Measurements from ENCODE around the gene RTP2. TPM values are rescaled to one million over a fixed set of nuclear protein-coding genes. Genes with fewer than 3 reads are reported as not detected.

The RTP2 gene
- total RNA-seq, 4 donors from 2014 or later: not detected

DNA sequence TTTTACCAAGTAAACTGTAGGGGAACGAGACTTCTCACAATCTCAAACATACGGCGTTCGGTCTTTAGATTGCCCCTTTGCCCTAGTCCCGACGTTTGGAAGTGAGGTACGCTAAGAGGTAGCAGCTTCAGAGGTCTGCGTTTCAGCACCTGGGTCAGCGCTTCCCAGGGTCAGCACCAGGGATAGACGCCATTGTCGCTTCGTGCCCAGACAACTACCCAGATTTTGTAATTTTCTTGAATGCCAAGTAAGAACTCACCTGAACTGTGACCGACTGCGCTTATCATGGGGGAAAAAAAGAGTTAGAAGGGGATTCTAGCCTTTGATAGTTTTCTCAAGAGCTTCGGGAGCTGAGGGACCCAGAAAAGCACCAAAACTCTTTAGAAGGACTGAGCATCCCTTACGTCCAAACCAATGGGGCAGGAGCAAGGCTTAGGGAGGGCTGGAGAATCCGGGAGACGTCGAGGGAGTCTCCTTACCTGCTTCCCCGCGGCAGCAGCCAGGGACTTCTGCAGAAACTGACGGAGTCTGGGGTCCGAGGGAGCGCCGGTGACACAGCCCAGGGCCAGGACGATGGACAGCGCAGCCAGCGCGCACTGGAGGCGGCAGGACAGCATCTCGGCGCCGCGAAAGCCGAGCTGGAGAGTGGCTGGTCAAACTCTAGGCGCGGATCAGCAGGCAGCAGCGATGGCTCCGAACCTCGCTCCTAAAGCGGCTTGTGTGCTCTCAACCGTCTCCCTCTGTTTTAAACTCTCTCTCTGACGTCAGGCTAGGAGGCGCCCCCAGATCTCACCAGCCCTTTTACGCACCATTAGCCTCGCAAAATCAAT is 32.5 kb downstream of the RTP2 start, which contains the start of gene SST:
TSS of gene SST (minus strand) at position 720 of the 830 bp plus-strand sequence. CDS start at position 617, 103 bp downstream.
- 10 to 19% methylated on average over 34 to 35 of the region's 46 CpGs for WGBS, 2 donors
- no peaks in the 10 kb centered on the region for H3K36me3 ChIP-seq
- intact Hi-C loops (cut with DNase I): no loop called here
- H3K27me3 ChIP-seq: peaks cover 0 to 82% (median 5%) of the 10 kb centered on the region in 4 donors
- no peak within 1 kb of the TSS for H3K4me3 ChIP-seq
- no peak for DNase-seq
- TF ChIP-seq POLR2A (IDR thresholded peaks at IDR 0.05): no peak
- TF ChIP-seq, protein P1, sequence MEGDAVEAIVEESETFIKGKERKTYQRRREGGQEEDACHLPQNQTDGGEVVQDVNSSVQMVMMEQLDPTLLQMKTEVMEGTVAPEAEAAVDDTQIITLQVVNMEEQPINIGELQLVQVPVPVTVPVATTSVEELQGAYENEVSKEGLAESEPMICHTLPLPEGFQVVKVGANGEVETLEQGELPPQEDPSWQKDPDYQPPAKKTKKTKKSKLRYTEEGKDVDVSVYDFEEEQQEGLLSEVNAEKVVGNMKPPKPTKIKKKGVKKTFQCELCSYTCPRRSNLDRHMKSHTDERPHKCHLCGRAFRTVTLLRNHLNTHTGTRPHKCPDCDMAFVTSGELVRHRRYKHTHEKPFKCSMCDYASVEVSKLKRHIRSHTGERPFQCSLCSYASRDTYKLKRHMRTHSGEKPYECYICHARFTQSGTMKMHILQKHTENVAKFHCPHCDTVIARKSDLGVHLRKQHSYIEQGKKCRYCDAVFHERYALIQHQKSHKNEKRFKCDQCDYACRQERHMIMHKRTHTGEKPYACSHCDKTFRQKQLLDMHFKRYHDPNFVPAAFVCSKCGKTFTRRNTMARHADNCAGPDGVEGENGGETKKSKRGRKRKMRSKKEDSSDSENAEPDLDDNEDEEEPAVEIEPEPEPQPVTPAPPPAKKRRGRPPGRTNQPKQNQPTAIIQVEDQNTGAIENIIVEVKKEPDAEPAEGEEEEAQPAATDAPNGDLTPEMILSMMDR (IDR thresholded peaks at IDR 0.05): no peak
- H3K4me1 ChIP-seq: no peaks in the 10 kb centered on the region
- no peaks in the 10 kb centered on the region for H3K9me3 ChIP-seq
- no peak within 1 kb of the TSS for H3K27ac ChIP-seq

- Histone ChIP-seq H3K36me3 (no peaks in the 10 kb centered on the region), H3K27ac (no peak overlapping the region), H3K9me3 (no peaks in the 10 kb centered on the region), H3K27me3 (peaks cover 0 to 66% (median 5%) of the 10 kb centered on the region in 4 donors), H3K4me1 (no peaks in the 10 kb centered on the region), H3K4me3 (no peak overlapping the region)
- TF ChIP-seq, protein P1 (IDR thresholded peaks at IDR 0.05): no peak
- TF ChIP-seq POLR2A (IDR thresholded peaks at IDR 0.05): no peak
- intact Hi-C loops (cut with DNase I): no loop called here
- no peak for DNase-seq
Measured at GRCh38 chr3:187667526-187667925, 34.8 kb downstream of the RTP2 start.

DNA sequence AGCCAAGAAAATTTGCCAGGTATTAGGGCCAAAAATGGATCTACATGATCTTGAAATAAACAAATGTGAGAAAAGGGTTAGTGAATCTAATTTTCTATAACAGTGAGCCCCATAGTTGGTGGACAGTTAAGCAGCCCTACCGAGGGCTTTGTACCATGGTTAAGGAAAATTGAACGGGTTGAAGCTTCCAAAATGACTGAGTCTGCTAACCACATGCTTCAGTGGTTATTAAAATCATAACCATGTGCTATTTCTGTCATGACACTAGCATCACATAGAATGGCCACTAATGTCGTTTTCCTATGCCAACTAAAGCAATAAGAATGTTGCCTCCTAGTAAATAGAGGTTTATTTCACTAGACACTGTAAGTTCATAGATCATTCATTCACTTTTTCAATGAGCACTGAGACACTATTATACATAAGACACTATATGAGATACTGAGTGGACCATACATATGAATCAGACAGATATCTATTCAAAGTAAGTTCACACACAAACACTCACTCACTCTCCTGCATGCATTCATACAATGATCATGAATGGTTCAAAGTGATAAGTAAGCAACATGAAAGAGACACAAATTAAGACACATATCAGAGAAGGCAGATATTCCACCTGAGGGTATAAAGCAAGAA is 36.5 kb downstream of the RTP2 start:
- Histone ChIP-seq H3K36me3 (no peaks in the 10 kb centered on the region), H3K27me3 (peaks cover 0 to 50% (median 5%) of the 10 kb centered on the region in 4 donors), H3K27ac (no peak overlapping the region), H3K4me3 (no peak overlapping the region), H3K9me3 (no peaks in the 10 kb centered on the region), H3K4me1 (no peaks in the 10 kb centered on the region)
- no peak for DNase-seq
- WGBS, 2 donors: 49 to 62% methylated on average over 3 of the region's 3 CpGs
- intact Hi-C loops (cut with DNase I): no loop called here
- TF ChIP-seq, protein P1 (IDR thresholded peaks at IDR 0.05): no peak
- no peak for TF ChIP-seq POLR2A (IDR thresholded peaks at IDR 0.05)

GRCh38 chr3:187665010-187665409 is 37.3 kb downstream of the RTP2 start:
- peaks cover 0 to 41% (median 3%) of the 10 kb centered on the region in 4 donors for H3K27me3 ChIP-seq
- no peaks in the 10 kb centered on the region for H3K9me3 ChIP-seq
- intact Hi-C loops (cut with DNase I): no loop called here
- TF ChIP-seq, protein P1 (IDR thresholded peaks at IDR 0.05): no peak
- no peak for TF ChIP-seq POLR2A (IDR thresholded peaks at IDR 0.05)
- DNase-seq: no peak
- no peaks in the 10 kb centered on the region for H3K4me1 ChIP-seq
- no peak overlapping the region for H3K27ac ChIP-seq
- no peaks in the 10 kb centered on the region for H3K36me3 ChIP-seq
- H3K4me3 ChIP-seq: no peak overlapping the region

GRCh38 chr3:187662848-187663409 is 39.4 kb downstream of the RTP2 start:
- intact Hi-C loops (cut with DNase I): no loop called here
- no peaks in the 10 kb centered on the region for H3K4me1 ChIP-seq
- no peaks in the 10 kb centered on the region for H3K9me3 ChIP-seq
- H3K4me3 ChIP-seq: no peak overlapping the region
- TF ChIP-seq, protein P1 (IDR thresholded peaks at IDR 0.05): no peak
- TF ChIP-seq POLR2A (IDR thresholded peaks at IDR 0.05): no peak
- H3K27ac ChIP-seq: no peak overlapping the region
- DNase-seq: no peak
- H3K36me3 ChIP-seq: no peaks in the 10 kb centered on the region
- WGBS, 2 donors: 76 to 80% methylated on average over 5 of the region's 5 CpGs
- peaks cover 0 to 20% (median 0%) of the 10 kb centered on the region in 4 donors for H3K27me3 ChIP-seq

All from esophagus squamous epithelium (tissue), 5 donors.